HPDE6-E6E7 (cell line): ENCODE results near the gene TGFB3.
A peak's percentile ranks its signal among the peaks of the same experiment; 100 is the strongest.
"Not testable (repeated sequence)": the region's sequence is repeated elsewhere in the genome, so short reads cannot be mapped to it uniquely, and the experiment has no call there.

Source experiments
- DNase-seq: peaks from one replicate; pipeline ENCODE4 v3.0.0; 2011; ENCODE audit warnings: missing footprints; ENCODE audit errors: extremely low spot score

Gene TGFB3

DNA sequence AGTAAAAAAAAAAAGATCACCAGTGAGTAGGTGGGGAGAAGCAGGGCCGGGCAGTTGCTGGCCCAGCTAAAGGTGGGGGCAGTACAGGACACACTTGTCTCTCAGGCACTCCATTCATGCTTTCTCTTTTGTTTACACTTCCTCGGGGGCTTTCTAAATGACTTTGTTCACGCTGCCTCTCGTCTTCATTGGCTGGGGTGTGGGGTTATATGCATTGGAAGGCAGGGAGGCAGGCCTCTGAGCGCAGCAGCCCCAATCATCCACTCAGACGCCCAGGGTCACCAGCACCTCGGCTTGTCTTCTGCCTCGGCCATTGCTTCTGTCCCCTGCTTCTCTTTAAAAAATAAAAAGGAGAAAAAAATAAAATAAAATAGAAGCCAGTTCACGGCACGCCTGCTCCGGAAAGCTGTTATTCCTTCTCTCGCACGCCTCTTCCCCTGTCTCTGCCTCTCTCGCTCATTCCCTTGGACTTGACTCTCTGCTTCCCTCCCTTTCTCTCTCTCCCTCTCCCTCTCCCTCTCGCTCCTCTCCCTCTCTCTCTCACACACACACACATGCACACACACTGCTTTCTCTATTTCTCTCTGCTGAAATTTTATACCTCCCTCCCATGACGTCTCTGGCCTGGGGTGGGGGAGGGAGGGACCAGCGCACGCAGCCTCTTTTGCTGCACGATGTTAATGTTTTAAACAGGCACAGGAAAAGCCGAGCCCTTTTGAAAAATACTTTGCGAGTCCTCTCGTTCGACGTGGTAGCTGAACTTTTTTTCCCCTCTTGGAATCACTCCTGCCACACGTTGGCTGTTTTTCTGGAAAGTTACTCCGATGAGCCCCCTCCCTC lies at the start of gene TGFB3:
TSS of gene TGFB3 (minus strand) at position 570 of the 840 bp plus-strand sequence. CDS start 1,102 bp downstream, outside the sequence.
- peak; percentile 42 for DNase-seq

DNA sequence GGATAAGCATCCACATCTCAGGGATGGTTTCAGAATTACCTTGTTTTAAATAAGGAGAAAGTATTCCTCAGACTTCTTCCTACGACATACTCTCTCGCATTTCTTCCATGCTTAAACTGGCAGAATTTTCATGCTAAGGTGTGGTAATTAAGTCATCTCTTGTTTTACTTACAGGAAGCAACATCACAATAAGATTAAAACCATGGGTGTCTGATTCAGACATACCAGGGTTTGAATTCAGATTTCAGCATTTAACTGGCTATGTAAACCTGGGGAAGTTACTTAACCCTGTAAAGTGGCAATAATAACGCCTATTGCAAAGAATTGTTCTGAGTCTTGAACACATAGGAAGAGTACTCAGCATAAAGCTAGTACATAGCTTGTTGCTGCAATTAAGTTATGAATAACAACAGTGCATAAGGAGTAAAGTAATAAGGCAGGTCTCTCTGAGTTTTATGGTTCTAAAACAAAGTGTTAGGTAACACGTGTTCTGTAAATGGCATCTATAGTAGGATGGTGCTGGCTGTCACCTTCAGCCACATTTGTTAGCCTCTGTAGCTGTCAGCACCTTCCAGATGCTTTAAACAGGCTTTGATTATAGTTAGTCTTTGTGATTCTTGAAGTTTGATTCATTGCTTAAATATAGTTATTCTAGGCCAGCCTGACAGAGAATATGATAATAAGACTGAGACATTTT lies 42.6 kb upstream of the TGFB3 start:
- DNase-seq: no peak

DNA sequence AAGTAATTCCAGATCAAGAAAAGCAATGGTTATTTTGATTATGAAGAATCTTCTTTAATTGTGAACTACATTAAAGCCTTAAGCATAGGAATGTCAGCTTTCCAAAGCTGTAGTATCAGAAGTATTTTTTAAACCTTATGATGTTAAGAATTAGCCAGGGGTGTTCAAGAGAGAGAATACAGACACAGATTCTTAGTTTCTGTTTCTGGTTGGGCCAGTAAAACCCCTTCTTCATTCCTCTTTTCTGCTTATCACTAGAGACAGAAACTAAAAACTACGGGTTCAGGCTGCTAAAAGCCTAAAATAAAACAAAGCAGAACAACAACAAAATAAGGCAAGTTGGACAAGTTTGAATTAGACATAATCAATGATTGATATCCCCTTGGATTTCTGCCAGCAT lies 42.0 kb upstream of the TGFB3 start:
- no peak for DNase-seq

DNA sequence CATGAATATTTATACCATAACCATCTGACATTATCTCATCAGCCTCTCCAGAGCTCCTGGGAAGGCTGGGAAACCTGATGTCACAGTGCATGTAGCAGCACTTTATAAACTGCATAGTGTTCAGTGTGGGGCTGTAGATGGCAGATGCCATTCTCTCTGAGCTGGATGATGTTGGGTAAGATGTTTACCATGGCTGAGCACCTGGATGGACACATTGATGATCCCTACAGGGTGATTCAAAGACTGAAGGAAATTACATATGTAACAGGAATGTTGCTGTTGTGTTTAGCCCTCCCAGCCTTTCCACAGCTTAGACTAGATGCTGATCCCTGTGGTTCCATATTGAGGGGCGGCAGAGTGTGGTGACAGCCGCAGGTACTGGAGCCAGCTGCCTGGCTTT lies 41.2 kb upstream of the TGFB3 start:
- peak; percentile 7 for DNase-seq

DNA sequence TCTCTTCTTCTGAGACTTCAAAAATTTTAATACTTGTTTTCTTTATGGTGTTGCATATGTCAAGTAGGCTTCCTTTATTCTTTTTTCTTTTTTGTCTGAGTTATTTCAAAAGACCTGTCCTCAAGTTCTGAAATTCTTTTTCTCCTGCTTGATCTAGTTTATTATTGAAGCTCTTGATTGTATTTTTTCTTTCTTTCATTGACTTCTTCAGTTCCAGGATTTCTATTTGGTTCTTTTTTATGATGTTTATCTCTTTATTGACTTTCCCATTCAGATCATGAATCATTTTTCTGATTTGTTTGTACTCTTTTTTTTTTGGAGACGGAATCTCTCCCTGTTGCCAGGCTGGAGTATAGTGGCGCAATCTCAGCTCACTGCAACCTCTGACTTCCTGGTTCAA lies 37.9 kb upstream of the TGFB3 start:
- DNase-seq: no peak

DNA sequence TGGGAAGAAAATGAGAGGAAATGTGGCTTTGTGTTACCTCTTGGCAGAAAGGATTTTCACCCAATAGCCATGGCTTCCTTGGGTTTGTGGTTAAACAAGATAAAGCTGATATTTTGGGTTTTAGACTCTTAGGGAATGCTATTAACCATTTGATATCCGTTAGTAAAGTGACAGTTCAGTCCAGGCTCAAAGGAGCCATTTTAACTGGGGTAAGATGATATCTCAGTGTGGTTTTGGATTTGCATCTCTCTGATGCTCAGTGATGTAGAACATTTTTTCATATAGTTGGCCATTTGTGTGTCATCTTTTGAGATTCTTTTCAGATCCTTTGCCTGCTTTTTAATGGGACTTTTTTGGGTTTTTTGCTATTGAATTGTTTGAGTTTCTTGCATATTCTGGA lies 33.9 kb upstream of the TGFB3 start:
- no peak for DNase-seq

DNA sequence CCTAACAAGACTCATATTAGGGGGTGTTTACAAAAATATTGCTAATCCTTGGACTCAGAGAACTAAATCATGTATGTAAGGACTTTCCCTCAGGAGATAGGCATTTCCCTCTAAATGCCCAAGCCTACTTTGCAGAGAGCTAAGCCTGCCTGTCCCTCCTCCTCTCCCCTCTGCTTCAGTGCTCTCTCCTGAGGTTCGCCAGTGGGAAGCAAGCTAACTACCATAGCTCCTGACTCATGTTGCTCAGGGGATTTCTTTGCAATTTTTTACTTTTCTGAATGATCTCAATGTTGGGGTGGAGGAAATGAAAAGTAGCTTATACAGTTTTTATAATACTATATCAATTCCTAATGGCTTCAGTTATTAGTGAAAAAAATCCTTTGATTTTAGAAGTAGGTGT lies 33.4 kb upstream of the TGFB3 start:
- DNase-seq: no peak

DNA sequence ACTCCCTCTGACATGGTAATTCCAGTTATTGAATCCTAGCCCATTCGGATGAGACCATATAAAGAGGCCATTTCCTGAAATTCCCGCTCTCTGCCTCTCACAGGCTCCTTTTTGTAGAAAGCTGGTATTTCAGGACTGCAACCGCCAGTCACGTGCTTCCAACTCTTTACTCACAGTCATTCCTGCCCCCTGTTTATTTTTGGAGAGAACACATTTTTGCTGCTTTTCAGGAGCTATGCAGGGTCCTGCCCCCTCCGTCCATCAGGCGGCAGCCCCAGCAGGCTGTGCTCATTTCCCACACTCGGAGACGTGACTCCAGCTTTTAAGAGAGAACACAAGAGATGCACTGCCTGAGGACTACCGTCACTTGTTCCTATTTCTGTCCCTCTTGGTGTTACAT lies 30.6 kb upstream of the TGFB3 start:
- DNase-seq: no peak

DNA sequence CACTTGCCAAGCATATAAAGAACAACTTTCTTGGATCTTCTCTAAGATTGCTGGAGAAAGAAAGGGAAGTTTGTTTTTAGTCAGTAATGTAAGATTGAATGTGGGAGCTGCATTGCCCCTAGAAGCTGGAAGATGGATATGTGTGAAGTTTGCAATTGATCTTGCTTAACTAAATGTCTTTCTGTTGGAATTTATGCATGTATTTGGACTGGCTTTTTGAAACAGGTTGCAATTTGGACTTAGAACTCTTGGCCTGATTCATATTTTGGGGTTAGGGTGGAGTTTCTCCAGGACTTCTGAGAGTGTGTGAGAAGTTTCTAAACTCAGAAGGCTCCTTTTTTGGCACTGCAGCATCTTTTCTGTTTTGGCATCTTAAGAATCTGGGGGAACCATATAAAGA lies 30.1 kb upstream of the TGFB3 start:
- no peak for DNase-seq

DNA sequence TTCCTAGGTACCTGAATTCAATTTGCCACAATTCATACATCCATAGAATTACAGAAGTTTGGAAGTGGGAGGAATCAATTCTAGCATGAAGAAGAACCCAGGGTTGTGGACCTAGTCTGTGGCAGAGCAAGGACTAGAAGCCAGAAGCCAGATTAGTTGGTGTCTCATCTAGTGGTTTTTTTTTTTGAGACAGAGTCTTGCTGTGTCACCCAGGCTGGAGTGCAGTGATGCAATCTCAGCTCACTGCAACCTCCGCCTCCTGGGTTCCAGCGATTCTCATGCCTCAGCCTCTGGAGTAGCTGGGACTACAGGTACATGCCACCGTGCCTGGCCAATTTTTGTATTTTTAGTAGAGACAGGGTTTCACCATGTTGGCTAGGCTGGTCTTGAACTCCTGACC lies 27.8 kb upstream of the TGFB3 start:
- DNase-seq: not testable (repeated sequence)

DNA sequence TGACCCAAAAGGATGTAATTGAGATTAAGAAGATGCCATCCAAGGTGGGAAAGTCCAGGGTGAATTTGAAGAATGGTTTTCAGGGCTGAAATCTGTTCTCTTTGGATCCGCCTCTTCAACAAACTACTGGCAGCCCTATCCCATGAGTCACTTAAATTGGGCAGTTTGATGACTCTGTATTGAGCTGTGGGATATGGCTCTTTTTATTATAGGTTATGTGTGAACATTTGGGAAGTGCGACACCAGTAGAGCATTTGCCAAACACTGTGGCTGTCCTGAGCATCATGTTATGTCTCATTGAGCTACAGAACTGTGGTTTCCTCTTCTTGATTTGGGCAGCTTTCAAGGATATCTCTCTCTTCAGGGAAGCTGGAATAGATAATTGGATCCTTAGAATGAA lies 26.1 kb upstream of the TGFB3 start:
- DNase-seq: no peak

DNA sequence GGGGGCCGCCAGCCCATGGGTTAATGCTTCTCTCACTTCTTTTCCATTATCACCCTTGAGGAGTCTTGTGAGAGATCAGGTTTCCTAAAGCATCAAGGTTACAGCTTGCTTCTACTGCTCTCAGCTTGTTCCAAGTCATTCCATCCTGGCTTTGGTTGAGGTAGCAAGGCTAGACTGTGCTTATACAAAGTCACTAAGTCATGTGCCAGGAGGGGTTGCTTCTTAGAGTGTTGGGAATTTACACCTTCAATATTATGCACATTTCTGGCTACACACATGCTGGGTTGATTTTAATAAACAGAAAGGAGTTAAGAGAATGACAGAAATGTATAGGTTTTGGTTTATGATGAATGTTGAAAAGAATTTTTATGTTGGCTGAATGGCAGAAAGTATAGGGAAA lies 25.6 kb upstream of the TGFB3 start:
- DNase-seq: no peak

DNA sequence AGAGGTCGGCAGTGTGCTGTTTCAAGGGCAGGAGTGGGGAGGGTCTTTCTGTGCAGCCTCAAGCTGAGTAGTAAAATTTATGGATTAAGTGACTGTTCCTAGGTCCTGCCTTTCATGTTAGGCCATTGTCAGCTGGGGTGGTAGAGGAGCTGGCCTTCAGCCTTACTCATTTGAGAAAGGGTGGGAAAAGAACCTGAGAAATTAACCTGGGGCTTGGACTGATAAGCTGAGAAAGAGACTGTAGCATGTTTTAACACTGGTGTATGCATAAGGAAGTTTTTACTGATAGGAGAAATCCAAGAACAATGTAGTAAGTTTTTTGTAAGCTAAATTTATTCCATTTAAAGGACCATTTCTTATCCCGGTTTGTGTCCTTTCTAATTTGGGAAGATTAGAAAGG lies 24.5 kb upstream of the TGFB3 start:
- DNase-seq: no peak

DNA sequence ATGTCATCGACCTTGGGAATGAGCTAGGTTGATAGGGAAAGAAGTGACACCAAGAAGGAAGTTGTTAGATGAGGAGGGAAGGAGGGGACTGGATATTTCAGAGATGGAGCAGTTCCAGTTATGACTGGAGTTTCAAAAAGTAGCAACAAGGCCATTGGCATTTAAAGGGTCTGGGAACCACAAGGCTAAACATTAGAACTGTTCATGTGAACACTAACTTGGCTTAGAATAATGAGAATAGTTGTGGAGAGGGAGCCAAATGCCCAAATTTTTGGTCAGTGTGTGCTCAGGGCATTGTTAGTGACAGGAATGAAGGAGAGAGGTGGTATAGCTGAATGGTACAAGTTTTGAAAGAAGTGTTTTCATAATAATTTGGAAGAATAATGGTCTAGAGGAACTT lies 20.6 kb upstream of the TGFB3 start:
- no peak for DNase-seq

DNA sequence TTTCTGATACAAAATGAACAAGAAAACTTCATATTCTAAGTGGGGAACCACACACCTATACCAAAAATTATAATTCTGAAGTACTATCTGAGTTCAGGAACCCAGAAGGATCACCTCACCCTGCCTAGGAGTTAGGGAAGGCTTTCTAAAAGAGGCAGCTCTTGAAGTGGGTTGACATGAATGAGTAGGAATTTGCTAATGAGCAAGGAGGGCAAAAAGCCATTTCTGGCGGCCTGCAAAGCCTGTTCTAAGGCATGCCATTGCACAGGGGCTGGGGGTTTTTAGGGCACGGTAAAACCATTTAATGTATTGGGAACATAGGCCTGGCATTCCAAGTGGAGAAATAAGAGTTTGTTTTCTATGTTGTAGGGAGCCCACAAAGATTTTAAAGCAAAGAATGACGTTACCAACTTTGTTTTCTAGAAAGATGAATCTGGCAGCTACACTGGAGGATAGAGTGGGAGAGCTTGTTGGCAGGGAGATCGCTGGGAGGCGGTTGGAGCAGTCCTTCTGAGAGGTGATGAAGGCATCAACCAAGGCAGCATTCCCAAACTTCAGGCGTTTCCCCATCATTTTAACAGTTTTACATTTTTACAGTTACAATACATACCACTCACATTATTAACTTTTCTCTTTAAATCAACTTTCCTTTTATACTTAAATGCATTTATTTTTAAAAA lies 17.9 kb upstream of the TGFB3 start:
- DNase-seq: no peak

DNA sequence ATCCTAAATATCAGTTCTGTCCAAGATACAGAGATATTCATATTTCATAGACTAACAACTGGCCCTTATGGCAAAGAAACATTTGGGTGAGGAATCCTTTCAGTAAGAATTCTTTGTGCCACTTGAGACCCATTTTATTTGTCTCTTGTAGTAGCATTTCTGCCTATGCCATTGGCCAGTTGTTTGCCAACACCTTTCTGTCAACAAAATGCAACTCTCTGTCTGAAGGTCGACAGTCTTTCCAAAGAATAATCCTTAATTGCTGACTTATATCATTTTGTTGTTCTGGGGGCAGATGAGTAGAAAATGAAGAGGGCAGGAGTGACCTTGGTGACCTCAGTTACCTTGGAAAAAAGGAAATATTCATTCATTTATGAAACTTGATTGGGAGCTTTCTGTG lies 14.7 kb upstream of the TGFB3 start:
- DNase-seq: no peak

DNA sequence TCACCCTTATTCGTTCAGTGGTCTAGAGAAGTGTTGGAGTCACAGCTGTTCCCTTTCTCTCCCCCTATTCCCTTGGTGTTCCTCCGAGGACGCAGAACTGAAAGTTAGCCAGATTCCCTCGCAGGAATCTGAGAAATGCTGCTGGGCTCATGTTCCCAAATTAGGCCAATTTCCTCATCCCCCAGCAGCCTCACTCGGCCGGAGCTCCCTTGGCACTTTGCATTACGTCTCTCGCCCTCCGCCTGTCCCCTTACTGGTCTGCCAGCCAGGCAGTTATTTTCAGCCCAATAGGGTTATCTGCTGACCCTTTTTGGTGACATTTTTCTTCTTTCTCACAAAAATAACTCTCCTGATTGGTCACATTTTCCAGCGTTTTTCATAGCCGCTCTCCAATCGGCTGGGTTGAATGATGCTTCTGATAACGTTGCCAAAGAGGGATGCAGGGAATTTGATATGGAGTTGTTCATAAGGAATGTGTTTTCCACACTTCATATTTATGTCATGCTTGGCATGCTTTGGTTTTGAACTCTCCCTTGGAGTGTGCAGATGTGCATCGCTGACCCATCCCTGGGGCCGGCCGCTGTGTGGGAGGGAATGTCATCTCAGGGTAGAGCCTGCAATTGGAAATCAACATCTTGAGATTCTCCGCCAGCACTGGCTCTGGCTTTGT lies 13.7 kb upstream of the TGFB3 start:
- no peak for DNase-seq

DNA sequence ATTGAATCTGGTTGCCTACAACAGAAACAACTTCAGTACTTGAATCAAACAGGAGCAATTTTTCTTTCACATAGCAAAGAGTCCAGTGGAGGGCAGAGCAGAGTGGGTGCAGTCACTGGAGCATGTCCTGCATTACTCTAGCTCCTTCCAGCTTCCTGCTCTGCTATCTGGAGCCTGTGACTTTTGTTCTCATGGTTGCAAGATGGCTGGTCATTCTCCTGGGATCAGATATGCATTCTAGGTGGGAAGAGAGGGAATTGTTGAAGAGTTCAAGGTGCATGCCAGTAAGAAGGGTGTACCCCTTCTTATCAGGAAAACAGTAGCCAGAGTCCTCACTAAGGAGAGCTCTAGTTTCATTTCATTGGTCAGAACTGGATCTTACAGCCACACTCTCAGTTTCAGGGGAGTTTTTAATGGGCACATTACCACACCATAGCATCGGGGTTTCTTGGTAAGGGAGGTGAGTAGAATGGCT lies 11.8 kb upstream of the TGFB3 start:
- DNase-seq: no peak

DNA sequence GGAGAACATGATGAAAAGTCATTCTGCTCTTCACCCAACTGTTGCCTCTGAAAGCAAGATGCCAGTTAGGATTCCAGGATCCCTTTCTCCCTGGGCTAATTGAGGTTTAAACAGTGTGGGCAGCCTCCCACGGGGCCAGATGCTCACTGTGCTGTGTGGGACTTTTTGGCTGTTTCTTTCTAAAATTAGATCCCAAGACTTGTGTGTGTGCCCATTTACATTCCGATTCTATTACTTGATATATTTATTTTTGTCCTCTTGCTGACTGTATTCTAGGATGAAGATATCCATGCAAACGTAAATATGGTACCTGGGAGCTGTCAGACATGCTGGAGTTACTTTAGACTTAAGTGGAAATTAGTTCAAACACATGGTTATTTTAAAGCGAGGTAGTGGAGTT lies 10.0 kb upstream of the TGFB3 start:
- DNase-seq: no peak

DNA sequence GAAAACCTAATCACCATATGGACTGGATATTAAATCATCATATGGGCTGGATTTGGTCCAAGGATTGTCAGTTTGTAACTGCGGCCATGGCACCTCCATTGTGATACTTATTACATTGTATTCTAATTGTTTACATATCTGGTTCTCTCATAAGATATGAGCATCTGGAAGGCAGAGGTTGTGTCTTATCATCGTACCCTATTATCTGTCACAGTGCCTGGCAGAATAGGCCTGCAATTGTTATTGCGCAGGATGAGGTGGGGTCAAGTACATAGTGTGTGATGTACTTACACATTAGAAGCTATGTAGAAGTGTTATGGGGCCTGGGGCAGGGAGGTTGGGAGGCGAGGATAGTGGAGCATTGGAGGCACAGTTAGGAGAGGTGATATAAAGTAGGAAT lies 8.5 kb upstream of the TGFB3 start:
- DNase-seq: no peak

DNA sequence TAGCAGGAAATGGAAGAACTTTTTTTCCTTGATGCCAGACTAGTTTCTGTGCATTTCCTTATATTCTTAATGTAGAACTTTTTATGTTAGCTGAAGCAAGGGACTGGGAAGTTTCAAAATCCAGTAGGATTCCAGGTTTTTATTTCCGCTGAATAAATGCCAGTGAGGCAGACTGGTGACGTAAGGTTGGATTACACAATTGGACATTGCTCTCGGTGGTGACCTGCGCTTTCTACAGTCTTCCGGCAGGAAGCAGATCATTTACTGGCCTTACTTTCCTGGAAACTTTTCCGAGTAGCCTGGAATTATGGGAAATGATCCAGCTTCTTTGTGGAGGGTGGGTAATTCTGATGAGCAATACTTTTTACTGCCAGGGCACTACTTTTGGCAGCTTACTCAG lies 7.3 kb upstream of the TGFB3 start:
- no peak for DNase-seq
